Brain microvascular endothelial cell (primary cell): ENCODE results near the gene GPA33.

Source experiments
- DNase-seq: peaks from one replicate; pipeline ENCODE4 v3.0.0-alpha.2; 2020
- H3K27ac ChIP-seq: fragments of 250-450 bp; sonication (Bioruptor Pico); 2 replicates; pipeline ENCODE4 v1.5.1; 2020; ENCODE audit warnings: mild to moderate bottlenecking, moderate library complexity
- H3K27me3 ChIP-seq: fragments of 250-450 bp; sonication (Bioruptor Pico); replicated peaks from 2 replicates; pipeline ENCODE4 v1.5.1; 2020; ENCODE audit warnings: mild to moderate bottlenecking
- H3K36me3 ChIP-seq: fragments of 250-450 bp; sonication (Bioruptor Pico); replicated peaks from 2 replicates; pipeline ENCODE4 v1.5.1; 2020; ENCODE audit warnings: mild to moderate bottlenecking
- H3K4me3 ChIP-seq: 2 replicates; pipeline ENCODE4 v1.5.1; 2011; ENCODE audit warnings: low read depth, mild to moderate bottlenecking, control low read depth, low read length, moderate library complexity
- CTCF ChIP-seq: IDR thresholded peaks from 2 replicates; pipeline ENCODE4 v1.5.1; 2011; ENCODE audit warnings: low read depth, mild to moderate bottlenecking, moderate library complexity, low read length, control low read depth, inconsistent platforms; ENCODE audit errors: missing control alignments
- in situ Hi-C: cut with HindIII; loops from 2 replicates; pipeline ENCODE4 v1.10.0; 2017; ENCODE audit warnings: low sequenced_read_pairs, low pct_ligation_motif_present

The GPA33 gene

GRCh38 chr1:167076136-167076710 is 14.0 kb downstream of the GPA33 start:
- no peak for TF ChIP-seq CTCF
- peaks cover 12% of the 10 kb centered on the region for H3K27me3 ChIP-seq

GRCh38 chr1:167071286-167071685 is 18.9 kb downstream of the GPA33 start:
- no peak for TF ChIP-seq CTCF
- DNase-seq, result no peak
- H3K4me3 ChIP-seq, result no peak overlapping the region
- peaks cover 2% of the 10 kb centered on the region for H3K27me3 ChIP-seq
- H3K36me3 ChIP-seq, result no peaks in the 10 kb centered on the region
- in situ Hi-C loops, result no loop called here
- H3K27ac ChIP-seq, result no peak overlapping the region

More at GRCh38 chr1:167076136-167076710, 14.0 kb downstream of the GPA33 start:
- in situ Hi-C loops, result no loop called here
- Histone ChIP-seq H3K27ac (no peak overlapping the region), H3K36me3 (no peaks in the 10 kb centered on the region), H3K4me3 (no peak overlapping the region)
- no peak for DNase-seq

GRCh38 chr1:167068761-167069160 is 21.4 kb downstream of the GPA33 start:
- no peak for TF ChIP-seq CTCF
- no peak for DNase-seq
- in situ Hi-C loops, result loop anchor here (10.0 kb wide), 1 partner anchor 154 kb away; no protein-coding TSS in a partner anchor
- Histone ChIP-seq H3K27me3 (peaks cover 2% of the 10 kb centered on the region), H3K36me3 (no peaks in the 10 kb centered on the region), H3K4me3 (no peak overlapping the region), H3K27ac (no peak overlapping the region)

GRCh38 chr1:167067904-167068303 is 22.3 kb downstream of the GPA33 start:
- in situ Hi-C loops, result loop anchor here (10.0 kb wide), 1 partner anchor 153 kb away; no protein-coding TSS in a partner anchor
- DNase-seq, result no peak
- no peak for TF ChIP-seq CTCF
- Histone ChIP-seq H3K4me3 (no peak overlapping the region), H3K27ac (no peak overlapping the region), H3K27me3 (no peaks in the 10 kb centered on the region), H3K36me3 (no peaks in the 10 kb centered on the region)

GRCh38 chr1:167066333-167067122 is 23.6 kb downstream of the GPA33 start:
- Histone ChIP-seq H3K4me3 (peak overlapping the region; percentile 37), H3K27ac (no peak overlapping the region), H3K27me3 (no peaks in the 10 kb centered on the region), H3K36me3 (no peaks in the 10 kb centered on the region)
- TF ChIP-seq CTCF, result peak; percentile 95
- in situ Hi-C loops, result loop anchor here (10.0 kb wide), 1 partner anchor 152 kb away; no protein-coding TSS in a partner anchor
- peak; percentile 49 for DNase-seq
